Esophagus squamous epithelium (tissue), 5 donors: ENCODE data around the gene ATP8A2. TPM values are rescaled to one million over a fixed set of nuclear protein-coding genes. Genes with fewer than 3 reads are reported as not detected.

Experiments used
- DNase-seq: peaks from one replicate; lab custom pipeline; 2025; lab: John Stamatoyannopoulos, UW
- H3K27ac ChIP-seq, 4 donors: fragments of 200-600 bp; sonication (generic); one replicate each; pipeline ENCODE4 v1.5.1; 2016 to 2019; ENCODE audit warnings: mild to moderate bottlenecking in 1 of 4
- H3K27me3 ChIP-seq, 4 donors: fragments of 200-600 bp; sonication (generic); 1 replicate in 3 of 4; 2 replicates in 1 of 4; pipeline versions ENCODE4 v1.5.1 to v1.6.0; 2017 to 2021; ENCODE audit warnings: antibody characterized with exemption in 1 of 4
- H3K36me3 ChIP-seq, 3 donors: fragments of 200-600 bp; sonication (generic); one replicate each; pipeline ENCODE4 v1.5.1; 2016 to 2019
- H3K4me1 ChIP-seq, 3 donors: fragments of 200-600 bp; sonication (generic); one replicate each; pipeline ENCODE4 v1.5.1; 2017 to 2019
- H3K4me3 ChIP-seq, 4 donors: fragments of 200-600 bp; sonication (generic); 1 replicate in 3 of 4; 2 replicates in 1 of 4; pipeline ENCODE4 v1.5.1; 2016 to 2019; ENCODE audit warnings: mild to moderate bottlenecking in 2 of 4, moderate library complexity in 1 of 4
- H3K9me3 ChIP-seq, 3 donors: fragments of 200-600 bp; sonication (generic); one replicate each; pipeline ENCODE4 v1.5.1; 2016 to 2019
- CTCF ChIP-seq, 6 experiments: fragments of 450-650 bp in 4 of 6; fragments of 200-600 bp in 2 of 6; sonication (generic) in 2 of 6; IDR thresholded peaks; one replicate each; pipeline ENCODE4 v1.5.1; 2016 to 2019; ENCODE audit warnings: antibody characterized with exemption in 6 of 6, mild to moderate bottlenecking in 4 of 6, moderate library complexity in 4 of 6
- POLR2A ChIP-seq, 4 donors: fragments of 450-650 bp; IDR thresholded peaks; one replicate each; pipeline ENCODE4 v1.6.1; 2017; ENCODE audit warnings: antibody characterized with exemption in 4 of 4, mild to moderate bottlenecking in 4 of 4, moderate library complexity in 3 of 4
- WGBS, 2 donors: methylation state at CpG; one replicate each; pipeline ENCODE4 v1.1.5; 2018; 5-methylcytosine and 5-hydroxymethylcytosine counted together
- intact Hi-C: fragments of 100-400 bp; cut with DNase I; formaldehyde crosslinking; loops from one replicate; pipeline ENCODE4 v1.15.0; 2022
- total RNA-seq, 4 donors: library from RNA; depleted of rRNA; stranded (reverse); fragments of >200 nt; gene quantifications; one replicate each; pipeline ENCODE4 v1.1.0, GENCODE V29; 2016
- donor health status: DM: yes; HTN: yes; CAD: no.

Gene ATP8A2
- total RNA-seq, 4 donors from 2014 or later, result not detected

GRCh38 chr13:25939961-25940687 is 568.4 kb downstream of the ATP8A2 start:
- H3K27me3 ChIP-seq, result no peaks in the 10 kb centered on the region
- no peak for DNase-seq
- intact Hi-C loops, result no loop called here
- H3K4me1 ChIP-seq, result no peaks in the 10 kb centered on the region
- H3K9me3 ChIP-seq, result no peaks in the 10 kb centered on the region
- H3K27ac ChIP-seq, result no peak overlapping the region
- H3K4me3 ChIP-seq, result no peak overlapping the region
- 78 to 81% methylated on average over 23 of the region's 24 CpGs for WGBS, 2 donors
- TF ChIP-seq POLR2A (IDR thresholded peaks at IDR 0.05), result no peak
- TF ChIP-seq CTCF (IDR thresholded peaks at IDR 0.05), result no peak
- no peaks in the 10 kb centered on the region for H3K36me3 ChIP-seq

- no peaks in the 10 kb centered on the region for H3K36me3 ChIP-seq
- no peaks in the 10 kb centered on the region for H3K9me3 ChIP-seq
- no peak for DNase-seq
- no peaks in the 10 kb centered on the region for H3K27me3 ChIP-seq
- H3K27ac ChIP-seq, result no peak overlapping the region
- H3K4me3 ChIP-seq, result no peak overlapping the region
- TF ChIP-seq POLR2A (IDR thresholded peaks at IDR 0.05) (no peak), CTCF (IDR thresholded peaks at IDR 0.05) (no peak)
- intact Hi-C loops, result no loop called here
- H3K4me1 ChIP-seq, result no peaks in the 10 kb centered on the region
- 51 to 56% methylated on average over 5 of the region's 5 CpGs for WGBS, 2 donors
Measured at GRCh38 chr13:25943081-25943480, 571.3 kb downstream of the ATP8A2 start.

GRCh38 chr13:25943658-25944057 is 571.9 kb downstream of the ATP8A2 start:
- no peak overlapping the region for H3K4me3 ChIP-seq
- H3K9me3 ChIP-seq, result no peaks in the 10 kb centered on the region
- intact Hi-C loops, result no loop called here
- H3K36me3 ChIP-seq, result no peaks in the 10 kb centered on the region
- TF ChIP-seq POLR2A (IDR thresholded peaks at IDR 0.05) (no peak), CTCF (IDR thresholded peaks at IDR 0.05) (no peak)
- no peak for DNase-seq
- no peaks in the 10 kb centered on the region for H3K27me3 ChIP-seq
- no peak overlapping the region for H3K27ac ChIP-seq
- WGBS, 2 donors, result 84 to 86% methylated on average over 6 of the region's 6 CpGs
- no peaks in the 10 kb centered on the region for H3K4me1 ChIP-seq

- 11 to 15% methylated on average over 7 of the region's 7 CpGs for WGBS, 2 donors
- DNase-seq, result no peak
- TF ChIP-seq CTCF (IDR thresholded peaks at IDR 0.05) (no peak), POLR2A (IDR thresholded peaks at IDR 0.05) (no peak)
- Histone ChIP-seq H3K9me3 (no peaks in the 10 kb centered on the region), H3K4me3 (no peak overlapping the region), H3K36me3 (no peaks in the 10 kb centered on the region), H3K27ac (no peak overlapping the region), H3K27me3 (peaks cover 0 to 2% (median 0%) of the 10 kb centered on the region in 4 donors), H3K4me1 (no peaks in the 10 kb centered on the region)
- intact Hi-C loops, result no loop called here
Measured at GRCh38 chr13:25945596-25945995, 573.8 kb downstream of the ATP8A2 start.

GRCh38 chr13:25946321-25946720 is 574.5 kb downstream of the ATP8A2 start:
- no peak overlapping the region for H3K4me3 ChIP-seq
- no peak for TF ChIP-seq CTCF (IDR thresholded peaks at IDR 0.05)
- TF ChIP-seq POLR2A (IDR thresholded peaks at IDR 0.05), result no peak
- intact Hi-C loops, result no loop called here
- H3K9me3 ChIP-seq, result no peaks in the 10 kb centered on the region
- H3K36me3 ChIP-seq, result no peaks in the 10 kb centered on the region
- H3K27ac ChIP-seq, result no peak overlapping the region
- WGBS, 2 donors, result 69 to 85% methylated on average over 6 of the region's 6 CpGs
- peaks cover 0 to 5% (median 0%) of the 10 kb centered on the region in 4 donors for H3K27me3 ChIP-seq
- DNase-seq, result no peak
- no peaks in the 10 kb centered on the region for H3K4me1 ChIP-seq
